K562 (cell line): Measurements from ENCODE around the gene RING1. TPM values are rescaled to one million over a fixed set of nuclear protein-coding genes. Genes with fewer than 3 reads are reported as not detected.

Experiments used
- ATAC-seq: fragments of 200-7000 bp; cut with Tn5 transposase; 3 replicates; pipeline ENCODE4 v1.9.1; 2020; ENCODE audit warnings: moderate library complexity
- BruUV-seq: library from RNA; stranded (reverse); fragments of 400-500 nt; replicated peaks from 2 replicates; lab custom pipeline; 2021; lab: Mats Ljungman, UMichigan
- CTCF ChIA-PET: fragments of 300-600 bp; formaldehyde crosslinking; extraction: SDS; loops from one replicate; lab custom pipeline; 2021; ENCODE audit warnings: low intra/inter-chr PET ratio; lab: Yijun Ruan, JAX
- POLR2A ChIA-PET: fragments of 300-600, 350-650 bp; sonication (Branson Sonifier 250); formaldehyde crosslinking; extraction: SDS; loops from one replicate; lab custom pipeline; 2021; ENCODE audit warnings: antibody characterized with exemption, inconsistent platforms; lab: Yijun Ruan, JAX
- DNase-seq, 4 experiments: peaks; one replicate each; pipeline versions ENCODE4 v3.0.0 to v3.0.0-alpha.2; 2011 to 2018; ENCODE audit warnings: low spot score in 3 of 4, mixed read lengths in 3 of 4; ENCODE audit errors: extremely low read depth in 1 of 4
- FAIRE-seq: peaks from 2 replicates; lab custom pipeline; 2011; peaks lifted over from hg19 to GRCh38; lab: Jason Lieb, UNC
- H2AFZ ChIP-seq: 2 replicates; pipeline ENCODE4 v1.6.0; 2011; ENCODE audit warnings: low read depth, low read length, control low read depth, inconsistent platforms
- H3K27ac ChIP-seq: fragments of 200-600 bp; 3 replicates; pipeline ENCODE4 v1.8.0; 2011; ENCODE audit warnings: low read depth, mild to moderate bottlenecking, control low read depth, inconsistent platforms, low read length, moderate library complexity, mixed read lengths; ENCODE audit errors: extremely low read depth
- H3K27me3 ChIP-seq, 2 experiments: fragments of 300-600 bp in 1 of 2; 2 replicates in 1 of 2; 3 replicates in 1 of 2; pipeline versions ENCODE4 v1.6.0 to v1.8.0; 2011; ENCODE audit warnings: inconsistent platforms in 2 of 2, low read length in 2 of 2, mild to moderate bottlenecking in 1 of 2, mixed read lengths in 1 of 2, moderate library complexity in 1 of 2; ENCODE audit not compliant: control insufficient read depth in 2 of 2, insufficient read depth in 2 of 2
- H3K36me3 ChIP-seq: fragments of 300-600 bp; 3 replicates; pipeline ENCODE4 v1.8.0; 2011; ENCODE audit warnings: mild to moderate bottlenecking, low read length, inconsistent platforms; ENCODE audit not compliant: control insufficient read depth, insufficient read depth
- H3K4me1 ChIP-seq, 2 experiments: fragments of 200-600 bp in 1 of 2; replicated peaks in 1 of 2; 2 replicates in 1 of 2; 3 replicates in 1 of 2; pipeline versions ENCODE4 v1.5.1 to v1.8.0; 2011; ENCODE audit warnings: inconsistent platforms in 2 of 2, low read length in 2 of 2, mild to moderate bottlenecking in 1 of 2, mixed read lengths in 1 of 2, moderate library complexity in 1 of 2; ENCODE audit not compliant: control insufficient read depth in 2 of 2, insufficient read depth in 2 of 2
- H3K4me2 ChIP-seq: 2 replicates; pipeline ENCODE4 v1.6.1; 2011; ENCODE audit warnings: low read length, control low read depth, inconsistent platforms, mixed read lengths; ENCODE audit not compliant: insufficient read depth
- H3K4me3 ChIP-seq: fragments of 200-600 bp; sonication (generic), shearing (Covaris generic); 2 replicates; pipeline ENCODE4 v1.5.1; 2016; ENCODE audit warnings: control low read depth, inconsistent platforms
- H3K79me2 ChIP-seq: fragments of 200-600 bp; 3 replicates; pipeline ENCODE4 v1.8.0; 2011; ENCODE audit warnings: low read length, inconsistent platforms; ENCODE audit not compliant: control insufficient read depth, insufficient read depth
- H3K9ac ChIP-seq, 2 experiments: 2 replicates each; pipeline versions ENCODE4 v1.6.0 to v1.6.1; 2011; ENCODE audit warnings: low read depth in 2 of 2, low read length in 2 of 2, control low read depth in 1 of 2, inconsistent platforms in 1 of 2, mild to moderate bottlenecking in 1 of 2, mixed read lengths in 1 of 2; ENCODE audit not compliant: insufficient read depth in 1 of 2
- H3K9me1 ChIP-seq: one replicate; pipeline ENCODE4 v1.6.0; 2011; ENCODE audit warnings: inconsistent platforms, mild to moderate bottlenecking, low read length, moderate library complexity; ENCODE audit not compliant: control insufficient read depth, insufficient read depth
- H3K9me3 ChIP-seq: replicated peaks from 2 replicates; pipeline ENCODE4 v1.5.1; 2011; ENCODE audit warnings: low read depth, low read length, inconsistent platforms; ENCODE audit not compliant: control insufficient read depth, insufficient read depth
- H4K20me1 ChIP-seq: replicated peaks from 2 replicates; pipeline ENCODE4 v1.6.1; 2011; ENCODE audit warnings: low read length, inconsistent platforms, mixed read lengths; ENCODE audit not compliant: control insufficient read depth, insufficient read depth
- EHMT2 ChIP-seq: fragments of 450-650 bp; IDR thresholded peaks from 2 replicates; pipeline ENCODE4 v1.6.1; 2018; ENCODE audit warnings: antibody characterized with exemption
- FOXP1 ChIP-seq: sonication (generic); formaldehyde crosslinking; IDR thresholded peaks from 2 replicates; pipeline ENCODE4 v1.8.0; 2022; ENCODE audit warnings: mild to moderate bottlenecking, missing genetic modification reagents
- HMGXB4 ChIP-seq: sonication (generic); formaldehyde crosslinking; IDR thresholded peaks from 2 replicates; pipeline ENCODE4 v1.8.1; 2023; ENCODE audit warnings: mild to moderate bottlenecking, missing genetic modification reagents
- POLR2A ChIP-seq: fragments of 450-650 bp; conservative IDR thresholded peaks from 2 replicates; pipeline ENCODE4 v1.6.1; 2016
- POLR2AphosphoS5 ChIP-seq: IDR thresholded peaks from 2 replicates; pipeline ENCODE4 v1.6.1; 2011; ENCODE audit warnings: mild to moderate bottlenecking, low read depth, low read length, moderate library complexity; ENCODE audit not compliant: control insufficient read depth, insufficient read depth
- UBTF ChIP-seq, 2 experiments: IDR thresholded peaks; 2 replicates each; pipeline ENCODE4 v1.6.1; 2012; ENCODE audit warnings: improper control_type of control experiment in 2 of 2, low read depth in 2 of 2, low read length in 2 of 2, borderline replicate concordance in 1 of 2
- USF2 ChIP-seq: sonication (generic); formaldehyde crosslinking; IDR thresholded peaks from 2 replicates; pipeline ENCODE4 v1.5.0; 2020; ENCODE audit warnings: missing genetic modification reagents
- ZNF589 ChIP-seq: fragments of 200-800 bp; sonication (Bioruptor generic); IDR thresholded peaks from 2 replicates; pipeline ENCODE4 v1.6.1; 2016; ENCODE audit warnings: low read depth, missing genetic modification characterization, missing compliant biosample characterization
- WGBS: fragments of 100-300 bp; shearing (Covaris generic); methylation state at CpG from one replicate; pipeline ENCODE4 v1.1.6; 2016; ENCODE audit warnings: low coverage, mixed read lengths; ENCODE audit not compliant: insufficient coverage; ENCODE audit errors: missing lambda C conversion rate; 5-methylcytosine and 5-hydroxymethylcytosine counted together
- in situ Hi-C: fragments of 300-500 bp; cut with MboI; formaldehyde crosslinking; loops from 4 replicates; pipeline ENCODE4 v1.15.0; 2018; ENCODE audit warnings: inconsistent platforms, mixed read lengths
- intact Hi-C: fragments of 100-400 bp; cut with micrococcal nuclease; formaldehyde crosslinking; loops from 2 replicates; pipeline ENCODE4 v1.14.2; 2022
- polyA plus RNA-seq, 8 experiments: library from polyadenylated mRNA; depleted of rRNA in 4 of 8; stranded (reverse) in 5 of 8; unstranded in 3 of 8; fragments of >200 nt; fragmentation: Nextera tagmentation in 2 of 8; fragmentation: Illumina TruSeq in 1 of 8; extraction: Ambion mirVana in 2 of 8; extraction: Trizol in 1 of 8; gene quantifications; 2 replicates each; pipeline versions ENCODE4 v1.2.1 to v1.2.3, GENCODE V29; 2011 to 2014; ENCODE audit warnings: inconsistent platforms in 1 of 8, missing spikeins in 1 of 8
- total RNA-seq, 7 experiments: library from RNA; depleted of rRNA in 6 of 7; stranded (reverse); fragments of >200 nt in 6 of 7; fragmentation: Illumina TruSeq in 2 of 7; extraction: Trizol in 2 of 7; gene quantifications; 2 replicates each; pipeline versions ENCODE4 v1.2.1 to v1.2.3, GENCODE V29; 2011 to 2021; ENCODE audit warnings: low replicate concordance in 1 of 7

RING1 gene
- total and polyA plus RNA-seq, 9 of the 15 experiments (the other 6 are each of a cell fraction or from before 2014, with no cell fraction given): 4.2 to 59.1 (median 36.9) TPM

GRCh38 chr6:33212857-33213165 is 4.5 kb downstream of the RING1 start:
- BruUV-seq: no TSS peak
- Histone ChIP-seq H3K9ac (peak overlapping the region in 1 of 2 experiments; percentile 69; a peak in 2 of 4 replicates), H3K27me3 (peaks cover 0 to 2% of the 10 kb centered on the region in 2 experiments; a peak in 2 of 5 replicates), H3K4me2 (no peak overlapping the region), H3K9me1 (no peaks in the 10 kb centered on the region), H3K4me3 (no peak overlapping the region), H3K79me2 (peaks cover 11% of the 10 kb centered on the region), H3K9me3 (no peaks in the 10 kb centered on the region), H3K4me1 (peaks cover 4 to 39% of the 10 kb centered on the region in 2 experiments; a peak in 2 of 5 replicates), H3K36me3 (peaks cover 28% of the 10 kb centered on the region; the same call in 2 of the 3 replicates), H4K20me1 (no peaks in the 10 kb centered on the region), H2AFZ (no peak overlapping the region), H3K27ac (no peak overlapping the region)
- FAIRE-seq (no peak), DNase-seq (no peak), ATAC-seq (no peak)
- TF ChIP-seq POLR2A: 0 out of 2 replicates have a peak, but pooled peaks have one; percentile 58
- 0 out of 2 replicates have a peak, but pooled peaks have one; percentile 14 for TF ChIP-seq POLR2AphosphoS5
- no peak for TF ChIP-seq ZNF589 (CRISPR knock-in tag)
- in situ Hi-C loops: no loop called here
- 56% methylated on average over 6 of the region's 6 CpGs for WGBS
- intact Hi-C loops: no loop called here
- POLR2A ChIA-PET: interaction anchor here (0.6 to 1.2 kb wide), 4 partner anchors 20 to 72 kb away, joined by 3 to 4 read pairs (median 4); no protein-coding TSS in a partner anchor
- CTCF ChIA-PET: no interaction called here

- H3K36me3 ChIP-seq: peaks cover 28% of the 10 kb centered on the region; the same call in 2 of the 3 replicates
- H4K20me1 ChIP-seq: no peaks in the 10 kb centered on the region
- WGBS: 54% methylated on average over 33 of the region's 43 CpGs
- H3K4me2 ChIP-seq: no peak overlapping the region
- CTCF ChIA-PET: no interaction called here
- ATAC-seq (peak; percentile 7), DNase-seq (peak in 1 of 4 experiments; percentile 22), FAIRE-seq (no peak)
- H3K79me2 ChIP-seq: peaks cover 7% of the 10 kb centered on the region; the same call in 2 of the 3 replicates
- in situ Hi-C loops: no loop called here
- intact Hi-C loops: no loop called here
- H3K27ac ChIP-seq: no peak overlapping the region
- peaks cover 4 to 34% of the 10 kb centered on the region in 2 experiments; a peak in 2 of 5 replicates for H3K4me1 ChIP-seq
- H2AFZ ChIP-seq: no peak overlapping the region
- BruUV-seq: no TSS peak
- H3K9me1 ChIP-seq: no peaks in the 10 kb centered on the region
- POLR2A ChIA-PET: interaction anchor here (0.9 to 1.2 kb wide), 3 partner anchors 20 to 35 kb away, joined by 3 to 4 read pairs (median 3); no protein-coding TSS in a partner anchor
- H3K27me3 ChIP-seq: peaks cover 4 to 8% of the 10 kb centered on the region in 2 experiments; a peak in 3 of 5 replicates
- no peak overlapping the region for H3K4me3 ChIP-seq
- H3K9me3 ChIP-seq: no peaks in the 10 kb centered on the region
- peak overlapping the region in 1 of 2 experiments; percentile 69; a peak in 2 of 4 replicates for H3K9ac ChIP-seq
- TF ChIP-seq USF2 (CRISPR knock-in tag) (no peak), ZNF589 (CRISPR knock-in tag) (no peak), EHMT2 (no peak), HMGXB4 (CRISPR knock-in tag) (no peak), POLR2A (peak; percentile 56), UBTF (IDR thresholded peaks at IDR 0.05; ENCODE audit: borderline replicate concordance in 1 of 2, low read depth in 2 of 2, low read length in 2 of 2) (no peak), FOXP1 (CRISPR knock-in tag) (no peak)
These were observed 5.1 kb downstream of the RING1 start for GRCh38 chr6:33213166-33213988.
